ENCODE data around the gene PPM1F.
A peak's percentile ranks its signal among the peaks of the same experiment; 100 is the strongest.

The PPM1F gene

DNA sequence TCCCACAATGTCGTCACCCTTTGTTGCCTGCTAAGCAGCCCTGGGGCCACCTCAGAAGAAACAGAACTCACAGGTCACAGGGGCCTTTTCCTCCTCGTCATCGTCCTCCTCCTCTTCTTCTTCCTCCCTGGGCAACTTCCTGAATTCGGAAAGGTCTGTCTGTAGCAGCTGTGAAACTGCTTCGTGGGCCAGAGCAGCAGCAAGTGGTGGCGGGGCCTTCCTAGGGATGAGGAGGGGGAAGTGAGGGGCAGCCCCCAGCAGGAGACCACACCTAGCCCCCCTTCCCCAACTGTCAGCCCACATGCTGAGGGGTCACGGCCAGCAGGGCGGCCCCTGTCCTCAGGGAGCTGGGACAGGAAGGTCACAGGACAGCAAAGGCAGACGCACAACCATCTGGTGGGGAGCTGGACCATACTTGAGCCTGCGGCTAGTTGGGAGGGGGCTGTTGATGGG lies 13.2 kb downstream of the PPM1F start:
- no peak overlapping the region for H3K4me3 ChIP-seq (ENCODE audit: low read depth, low read length)
- DNase-seq (ENCODE audit: low read depth, low spot score) = no peak
- ChIA-PET CTCF (interaction anchor here (0.7 to 20.0 kb wide), 21 partner anchors 7 to 244 kb away, joined by 3 to 268 read pairs (median 6); partner anchors contain the start of genes MAPK1, PPM1F and TOP3B), POLR2A (interaction anchor here (1.4 kb wide), 1 partner anchor 226 kb away, joined by 5 read pairs; no protein-coding TSS in a partner anchor)
- TF ChIP-seq, protein P1, sequence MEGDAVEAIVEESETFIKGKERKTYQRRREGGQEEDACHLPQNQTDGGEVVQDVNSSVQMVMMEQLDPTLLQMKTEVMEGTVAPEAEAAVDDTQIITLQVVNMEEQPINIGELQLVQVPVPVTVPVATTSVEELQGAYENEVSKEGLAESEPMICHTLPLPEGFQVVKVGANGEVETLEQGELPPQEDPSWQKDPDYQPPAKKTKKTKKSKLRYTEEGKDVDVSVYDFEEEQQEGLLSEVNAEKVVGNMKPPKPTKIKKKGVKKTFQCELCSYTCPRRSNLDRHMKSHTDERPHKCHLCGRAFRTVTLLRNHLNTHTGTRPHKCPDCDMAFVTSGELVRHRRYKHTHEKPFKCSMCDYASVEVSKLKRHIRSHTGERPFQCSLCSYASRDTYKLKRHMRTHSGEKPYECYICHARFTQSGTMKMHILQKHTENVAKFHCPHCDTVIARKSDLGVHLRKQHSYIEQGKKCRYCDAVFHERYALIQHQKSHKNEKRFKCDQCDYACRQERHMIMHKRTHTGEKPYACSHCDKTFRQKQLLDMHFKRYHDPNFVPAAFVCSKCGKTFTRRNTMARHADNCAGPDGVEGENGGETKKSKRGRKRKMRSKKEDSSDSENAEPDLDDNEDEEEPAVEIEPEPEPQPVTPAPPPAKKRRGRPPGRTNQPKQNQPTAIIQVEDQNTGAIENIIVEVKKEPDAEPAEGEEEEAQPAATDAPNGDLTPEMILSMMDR (IDR thresholded peaks at IDR 0.05; ENCODE audit: insufficient read depth, low read length, missing control alignments) = no peak

DNA sequence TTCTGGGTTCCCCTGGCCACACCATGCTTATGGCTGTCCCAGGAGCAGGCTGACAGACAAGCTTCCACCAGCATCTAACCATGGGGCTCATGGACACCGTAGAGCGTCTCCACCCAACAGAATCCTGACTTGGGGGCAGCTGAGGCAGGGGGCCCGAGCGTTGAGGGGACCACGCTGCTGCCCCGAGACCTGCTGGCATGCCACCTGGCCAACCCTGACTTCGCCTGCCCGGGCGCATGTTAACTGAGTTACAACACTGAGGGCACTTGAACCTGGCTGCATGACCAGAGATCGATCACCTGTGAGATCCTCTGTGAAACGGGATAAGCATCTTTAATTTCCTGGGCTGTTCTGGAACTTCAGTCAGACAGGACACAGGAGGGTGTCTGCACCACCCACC lies 13.7 kb downstream of the PPM1F start:
- TF ChIP-seq, protein P1 (IDR thresholded peaks at IDR 0.05; ENCODE audit: insufficient read depth, low read length, missing control alignments) = no peak
- DNase-seq (ENCODE audit: low read depth, low spot score) = no peak
- H3K4me3 ChIP-seq (ENCODE audit: low read depth, low read length) = no peak overlapping the region
- ChIA-PET CTCF (interaction anchor here (0.7 to 20.0 kb wide), 34 partner anchors 8 to 287 kb away, joined by 3 to 268 read pairs (median 5); partner anchors contain the start of genes MAPK1, PPM1F, TOP3B and YPEL1), POLR2A (interaction anchor here (1.0 to 1.4 kb wide), 2 partner anchors 13 to 225 kb away, joined by 5 to 6 read pairs; partner anchors contain the start of gene PPM1F)

DNA sequence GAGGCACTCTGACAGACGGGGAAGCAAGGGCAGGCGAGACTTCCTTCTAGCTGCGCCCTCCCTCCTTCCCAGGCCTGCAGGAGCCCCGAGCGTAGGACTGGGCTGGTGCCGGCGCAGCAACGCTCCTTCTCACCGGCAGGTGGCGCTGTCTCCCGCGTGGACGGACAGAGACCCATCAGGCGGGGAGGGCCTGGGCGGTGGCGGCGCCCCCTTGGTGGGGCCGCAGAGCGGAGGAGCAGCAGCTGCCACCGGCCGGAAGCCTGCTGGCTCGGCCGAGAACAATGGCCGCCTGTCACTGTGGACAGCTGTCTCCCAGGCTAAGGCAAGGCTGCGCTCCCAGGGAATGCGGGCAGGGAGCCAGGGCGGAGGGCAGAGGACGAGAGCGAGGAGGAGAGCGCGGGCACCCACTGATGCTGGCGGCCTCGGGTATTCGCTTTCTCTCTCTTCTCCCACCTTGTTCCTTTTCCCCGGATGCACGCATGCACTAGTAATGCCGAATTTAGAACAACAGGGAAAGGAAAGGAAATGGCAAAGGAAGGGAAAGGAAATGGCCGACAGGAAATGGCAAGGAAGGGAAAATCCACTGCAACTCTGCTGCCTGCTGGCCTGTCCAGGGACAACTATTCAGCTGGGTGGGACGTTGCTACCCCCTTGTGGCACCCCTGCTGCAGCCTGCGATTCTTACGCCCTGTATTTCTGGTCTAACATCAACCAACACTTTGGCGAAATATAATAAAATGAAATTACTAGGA lies 14.4 kb downstream of the PPM1F start:
- H3K4me3 ChIP-seq (ENCODE audit: low read depth, low read length) = peak overlapping the region; percentile 61
- ChIA-PET POLR2A (interaction anchor here (1.0 to 1.4 kb wide), 2 partner anchors 14 to 225 kb away, joined by 5 to 6 read pairs; partner anchors contain the start of gene PPM1F), CTCF (interaction anchor here (0.7 to 20.0 kb wide), 43 partner anchors 9 to 297 kb away, joined by 3 to 268 read pairs (median 4); partner anchors contain the start of genes MAPK1, PPIL2, PPM1F and SDF2L1)
- no peak for DNase-seq (ENCODE audit: low read depth, low spot score)
- TF ChIP-seq, protein P1 (IDR thresholded peaks at IDR 0.05; ENCODE audit: insufficient read depth, low read length, missing control alignments) = peak; percentile 97

DNA sequence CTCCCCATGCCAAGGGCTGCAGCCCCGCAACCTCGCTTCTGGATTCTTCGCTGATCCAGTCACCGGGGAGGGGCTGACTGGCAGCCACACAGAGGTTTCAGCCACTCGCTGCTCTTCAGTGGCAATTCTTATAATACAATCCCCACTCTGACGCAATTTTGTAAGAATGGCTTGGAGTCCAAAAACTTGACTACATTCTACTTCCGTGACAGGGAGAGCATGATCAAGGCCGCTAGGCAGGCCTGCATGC lies 14.9 kb downstream of the PPM1F start:
- ChIA-PET POLR2A (interaction anchor here (1.0 kb wide), 1 partner anchor 15 kb away, joined by 6 read pairs; the partner anchor contains the start of gene PPM1F), CTCF (interaction anchor here (0.8 to 20.0 kb wide), 29 partner anchors 9 to 296 kb away, joined by 3 to 268 read pairs (median 5); partner anchors contain the start of genes PPIL2, PPM1F, SDF2L1 and YPEL1)
- peak overlapping the region; percentile 26 for H3K4me3 ChIP-seq (ENCODE audit: low read depth, low read length)
- peak; percentile 79 for DNase-seq (ENCODE audit: low read depth, low spot score)
- TF ChIP-seq, protein P1 (IDR thresholded peaks at IDR 0.05; ENCODE audit: insufficient read depth, low read length, missing control alignments) = no peak

DNA sequence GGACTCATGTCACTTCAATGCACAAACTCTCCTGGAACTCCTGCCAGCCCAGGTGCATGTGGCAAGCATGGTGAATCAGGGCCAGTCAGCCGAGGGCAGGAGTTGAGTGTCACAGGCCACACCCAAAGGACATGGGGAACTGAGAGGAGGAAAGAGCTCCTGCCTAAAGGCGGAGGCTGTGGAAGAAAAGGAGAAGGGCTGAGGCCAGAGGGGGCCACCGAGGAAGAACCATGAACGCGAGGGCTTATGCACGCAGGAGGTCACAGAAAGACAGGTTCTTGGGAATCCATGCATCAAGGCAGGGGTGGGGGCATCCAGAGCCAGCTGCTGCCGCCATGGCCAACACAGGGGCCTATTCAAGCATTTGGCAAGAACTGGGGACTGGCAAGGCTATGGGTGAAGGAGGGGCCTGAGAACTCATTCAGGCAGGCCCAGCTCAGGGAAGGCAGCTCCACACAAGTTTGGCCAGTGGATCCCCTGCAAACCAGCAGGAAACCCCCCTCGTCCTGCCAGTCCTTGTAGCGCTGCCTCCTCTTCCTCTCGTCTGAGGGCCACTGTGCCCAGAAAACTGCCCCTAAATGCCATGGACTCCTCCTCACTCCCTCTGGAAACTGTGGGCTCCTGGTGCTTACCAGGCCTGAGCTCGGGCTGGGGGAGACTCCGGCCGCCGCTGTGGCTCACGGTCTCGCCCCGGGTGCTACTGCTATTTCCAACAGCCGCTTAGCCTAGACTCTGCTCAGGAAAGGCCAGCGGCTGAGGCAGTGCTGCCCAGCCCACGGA lies 15.4 kb downstream of the PPM1F start:
- CTCF ChIA-PET = interaction anchor here (0.8 to 20.0 kb wide), 30 partner anchors 9 to 296 kb away, joined by 3 to 268 read pairs (median 5); partner anchors contain the start of genes PPIL2, PPM1F, SDF2L1 and YPEL1
- POLR2A ChIA-PET = no interaction called here
- no peak for DNase-seq (ENCODE audit: low read depth, low spot score)
- TF ChIP-seq, protein P1 (IDR thresholded peaks at IDR 0.05; ENCODE audit: insufficient read depth, low read length, missing control alignments) = no peak
- peak overlapping the region; percentile 3; the same call in 1 of the 2 replicates for H3K4me3 ChIP-seq (ENCODE audit: low read depth, low read length)
